Fibroblast of upper back skin (primary cell): ENCODE measurements around the gene SLC25A25.

Experiments used
- DNase-seq: peaks from one replicate; pipeline ENCODE4 v3.0.0-alpha.2; 2013

SLC25A25 gene

DNA sequence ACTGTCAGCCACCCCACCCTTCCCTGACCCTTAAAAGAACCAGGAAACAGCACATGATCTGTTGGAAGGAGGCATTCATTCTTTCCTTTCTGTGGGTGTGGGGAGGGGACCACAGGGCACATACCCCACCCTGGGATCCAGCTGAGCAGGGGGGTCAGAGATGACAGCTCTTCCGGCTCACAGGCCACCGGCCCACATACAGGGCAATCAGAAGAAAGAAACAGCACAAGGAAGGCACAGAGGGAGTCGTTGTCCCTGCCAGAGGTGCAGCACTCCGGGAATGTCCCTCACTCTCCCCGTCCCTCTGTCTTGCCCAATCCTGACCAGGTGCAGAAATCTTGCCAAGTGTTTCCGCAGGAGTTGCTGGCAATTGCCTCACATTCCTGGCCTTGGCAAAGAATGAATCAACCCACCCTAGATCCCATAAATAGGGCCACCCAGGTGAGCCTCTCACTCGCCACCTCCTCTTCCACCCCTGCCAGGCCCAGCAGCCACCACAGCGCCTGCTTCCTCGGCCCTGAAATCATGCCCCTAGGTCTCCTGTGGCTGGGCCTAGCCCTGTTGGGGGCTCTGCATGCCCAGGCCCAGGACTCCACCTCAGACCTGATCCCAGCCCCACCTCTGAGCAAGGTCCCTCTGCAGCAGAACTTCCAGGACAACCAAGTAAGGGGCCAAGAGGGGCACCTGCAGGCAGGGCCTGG, 81.1 kb downstream of the SLC25A25 start, which contains the start of gene LCN2:
LCN2 (plus strand) TSS at position 453 of the 701 bp plus-strand sequence; CDS start at position 526, 73 bp downstream.
- DNase-seq: no peak

DNA sequence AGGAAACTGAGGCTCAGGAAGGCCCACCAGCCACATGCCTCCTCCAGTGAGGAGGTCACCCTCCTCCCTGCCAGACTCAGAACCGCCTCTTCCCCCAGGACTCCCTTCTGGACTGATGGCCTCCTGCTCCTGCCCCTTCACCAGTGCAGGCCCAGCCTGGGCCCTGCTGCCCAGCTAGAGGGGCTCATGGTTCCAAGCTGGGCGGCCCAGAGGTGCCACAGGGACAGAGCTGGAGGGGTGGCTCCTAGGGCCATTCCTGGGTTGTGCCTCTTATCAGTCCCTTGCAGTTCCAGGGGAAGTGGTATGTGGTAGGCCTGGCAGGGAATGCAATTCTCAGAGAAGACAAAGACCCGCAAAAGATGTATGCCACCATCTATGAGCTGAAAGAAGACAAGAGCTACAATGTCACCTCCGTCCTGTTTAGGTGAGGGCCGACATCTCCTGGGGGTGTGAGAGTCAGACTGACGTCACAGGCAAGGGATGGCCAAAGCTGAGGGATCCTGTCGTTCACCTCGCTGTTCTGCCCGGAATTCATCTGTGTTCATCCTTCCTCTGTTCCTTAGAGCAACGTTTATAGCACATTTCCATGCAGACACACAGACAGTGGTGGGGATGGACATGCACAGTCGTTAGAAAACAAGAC, 82.0 kb downstream of the SLC25A25 start:
- no peak for DNase-seq

GRCh38 chr9:128150594-128151308, 82.7 kb downstream of the SLC25A25 start:
- no peak for DNase-seq

DNA sequence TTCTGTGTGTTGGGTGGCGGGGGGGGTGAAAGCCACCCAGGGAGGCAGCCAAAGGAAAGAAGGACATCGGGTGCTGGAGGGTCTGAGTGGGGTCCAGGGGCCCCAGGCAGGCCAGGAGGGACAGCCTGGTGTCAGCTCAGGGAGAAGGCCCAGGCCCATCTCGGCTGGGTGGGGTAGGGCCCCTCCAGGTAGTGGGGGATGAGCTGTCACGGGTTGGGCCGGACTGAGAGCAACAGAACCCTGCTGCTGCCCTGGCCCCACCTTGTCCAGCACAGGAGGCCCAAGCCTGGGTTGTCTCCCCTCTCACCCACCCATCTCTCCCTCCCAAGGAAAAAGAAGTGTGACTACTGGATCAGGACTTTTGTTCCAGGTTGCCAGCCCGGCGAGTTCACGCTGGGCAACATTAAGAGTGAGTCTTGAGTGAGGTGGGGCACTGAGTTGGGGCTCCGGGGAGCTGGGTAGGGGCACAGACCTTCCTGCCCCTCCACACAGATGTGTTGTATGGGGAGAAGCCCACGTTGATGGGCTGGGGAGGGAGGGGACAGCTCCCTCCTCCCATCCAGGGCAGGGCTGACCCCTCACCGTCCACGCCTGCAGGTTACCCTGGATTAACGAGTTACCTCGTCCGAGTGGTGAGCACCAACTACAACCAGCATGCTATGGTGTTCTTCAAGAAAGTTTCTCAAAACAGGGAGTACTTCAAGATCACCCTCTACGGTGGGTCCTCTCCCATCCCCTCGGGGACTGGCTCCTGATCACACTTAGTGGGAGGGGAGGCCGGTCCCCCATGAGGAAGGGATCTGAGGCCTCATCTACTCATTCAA, 83.5 kb downstream of the SLC25A25 start:
- DNase-seq: no peak

GRCh38 chr9:128152133-128153059, 84.4 kb downstream of the SLC25A25 start:
- DNase-seq: no peak

DNA sequence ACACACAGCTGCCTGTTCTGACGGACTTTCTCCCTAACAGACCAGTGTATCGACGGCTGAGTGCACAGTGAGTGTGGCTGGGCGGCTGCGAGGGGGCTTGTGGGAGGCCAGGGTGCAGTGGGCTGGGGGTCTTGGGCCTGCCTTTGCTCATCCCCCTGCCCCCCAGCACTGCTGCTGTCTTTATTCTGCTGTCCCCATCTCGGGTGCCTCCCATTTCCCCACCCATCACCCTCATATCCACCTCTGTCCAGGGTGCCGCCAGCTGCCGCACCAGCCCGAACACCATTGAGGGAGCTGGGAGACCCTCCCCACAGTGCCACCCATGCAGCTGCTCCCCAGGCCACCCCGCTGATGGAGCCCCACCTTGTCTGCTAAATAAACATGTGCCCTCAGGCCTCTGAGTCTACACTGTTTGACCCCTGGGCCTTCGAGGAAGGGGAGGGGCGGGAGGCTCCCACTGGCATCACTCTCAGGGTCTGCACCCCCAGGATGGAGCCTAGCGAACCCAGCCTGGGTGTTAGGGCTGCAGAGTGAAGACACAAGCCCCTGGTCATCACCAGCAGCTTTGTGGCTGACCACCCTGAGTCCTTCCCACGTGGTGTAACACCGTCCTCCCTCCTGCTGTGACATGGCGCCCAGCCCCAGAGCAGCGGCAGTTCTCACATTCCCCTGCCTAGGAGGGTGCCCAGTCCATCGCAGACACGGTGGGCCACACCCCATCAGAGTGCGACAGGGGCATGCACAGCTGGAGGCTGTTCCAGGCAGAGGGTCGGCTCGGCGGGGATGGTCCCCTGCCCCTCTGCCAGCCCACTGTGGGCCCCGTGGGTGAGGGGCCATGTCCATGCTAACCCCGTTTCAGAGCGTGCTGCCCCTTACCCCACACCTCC, 85.3 kb downstream of the SLC25A25 start:
- DNase-seq: no peak

GRCh38 chr9:128153947-128154695, 86.1 kb downstream of the SLC25A25 start:
- no peak for DNase-seq

DNA sequence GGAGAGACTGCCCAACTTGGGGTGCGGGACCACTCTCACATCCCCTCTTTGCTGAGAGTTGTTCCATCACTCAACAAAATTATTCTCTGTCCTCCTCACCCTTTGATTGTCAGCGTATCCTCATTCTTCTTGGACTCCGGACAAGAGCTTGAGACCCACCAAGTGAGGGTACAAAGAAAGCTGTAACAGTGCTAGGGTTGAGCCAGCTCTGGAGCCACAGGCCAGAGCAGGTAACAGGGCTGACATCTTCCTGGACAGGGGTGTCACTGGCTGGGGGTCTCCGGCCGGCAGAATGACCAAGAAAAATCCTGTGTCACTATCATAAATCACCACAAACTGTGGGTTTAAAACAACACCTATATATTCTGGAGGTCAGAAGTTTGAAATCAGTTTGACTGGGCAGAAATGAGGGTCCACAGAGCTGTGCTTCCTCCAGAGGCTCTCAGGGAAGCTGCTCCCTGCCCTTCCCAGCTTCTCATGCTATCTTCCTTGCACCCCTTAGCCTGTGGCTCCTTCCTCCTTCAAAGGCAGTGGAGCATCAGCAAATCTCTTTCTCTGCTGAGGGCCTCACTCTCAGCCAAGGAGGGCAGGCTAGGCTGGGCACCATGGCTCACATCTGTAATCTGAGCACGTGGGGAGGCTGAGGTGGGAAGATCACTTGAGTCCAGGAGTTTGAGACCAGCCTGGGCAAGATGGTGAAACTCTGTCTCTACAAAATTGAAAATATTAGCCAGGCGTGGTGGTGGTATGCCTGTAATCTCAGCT, 87.9 kb downstream of the SLC25A25 start:
- DNase-seq: no peak
